ENCODE data around the gene EDIL3.
A peak's percentile ranks its signal among the peaks of the same experiment; 100 is the strongest.

EDIL3 gene

GRCh38 chr5:84292000-84292642 is 92.6 kb downstream of the EDIL3 start:
- DNase-seq = no peak
- Histone ChIP-seq H2BK120ac (ENCODE audit: low read depth, low read length) (no peak overlapping the region), H2BK5ac (ENCODE audit: low read length) (no peak overlapping the region), H2BK15ac (replicated peaks; ENCODE audit: low read depth) (no peak overlapping the region), H3K36me3 (ENCODE audit: control insufficient read depth, insufficient read depth, low read length) (no peaks in the 10 kb centered on the region), H3K56ac (ENCODE audit: low read length) (no peak overlapping the region), H3K79me2 (ENCODE audit: control insufficient read depth, insufficient read depth, low read length) (no peaks in the 10 kb centered on the region), H3K27ac (ENCODE audit: low read depth, low read length) (no peak overlapping the region), H3K9ac (ENCODE audit: low read length) (no peak overlapping the region), H3K27me3 (ENCODE audit: insufficient read depth, low read length, poor library complexity) (no peaks in the 10 kb centered on the region), H4K8ac (ENCODE audit: low read depth, low read length) (no peak overlapping the region), H3K18ac (ENCODE audit: low read length) (no peak overlapping the region), H2AK5ac (ENCODE audit: low read length) (no peak overlapping the region), H3K79me1 (ENCODE audit: low read length) (no peaks in the 10 kb centered on the region), H3K4ac (ENCODE audit: low read depth, low read length) (no peak overlapping the region), H3K23ac (ENCODE audit: low read length) (no peak overlapping the region), H4K5ac (ENCODE audit: low read length) (no peak overlapping the region), H3K4me2 (ENCODE audit: low read length) (no peak overlapping the region), H3K4me1 (ENCODE audit: control insufficient read depth, low read depth, low read length) (no peaks in the 10 kb centered on the region), H3K4me3 (ENCODE audit: low read length) (no peak overlapping the region)
- WGBS (ENCODE audit: extremely low coverage, insufficient coverage, low lambda C conversion rate) = no CpG with 5 or more reads among the region's 1 CpG

GRCh38 chr5:84290673-84291072 is 94.0 kb downstream of the EDIL3 start:
- Histone ChIP-seq H3K56ac (ENCODE audit: low read length) (no peak overlapping the region), H3K9ac (ENCODE audit: low read length) (no peak overlapping the region), H4K8ac (ENCODE audit: low read depth, low read length) (no peak overlapping the region), H3K27me3 (ENCODE audit: insufficient read depth, low read length, poor library complexity) (no peaks in the 10 kb centered on the region), H3K79me2 (ENCODE audit: control insufficient read depth, insufficient read depth, low read length) (no peaks in the 10 kb centered on the region), H2AK5ac (ENCODE audit: low read length) (no peak overlapping the region), H2BK15ac (replicated peaks; ENCODE audit: low read depth) (no peak overlapping the region), H3K4me2 (ENCODE audit: low read length) (no peak overlapping the region), H2BK5ac (ENCODE audit: low read length) (no peak overlapping the region), H3K36me3 (ENCODE audit: control insufficient read depth, insufficient read depth, low read length) (no peaks in the 10 kb centered on the region), H3K4ac (ENCODE audit: low read depth, low read length) (no peak overlapping the region), H2BK120ac (ENCODE audit: low read depth, low read length) (no peak overlapping the region), H3K79me1 (ENCODE audit: low read length) (no peaks in the 10 kb centered on the region), H3K4me3 (ENCODE audit: low read length) (no peak overlapping the region), H4K5ac (ENCODE audit: low read length) (no peak overlapping the region), H3K18ac (ENCODE audit: low read length) (no peak overlapping the region), H3K4me1 (ENCODE audit: control insufficient read depth, low read depth, low read length) (no peaks in the 10 kb centered on the region), H3K23ac (ENCODE audit: low read length) (no peak overlapping the region), H3K27ac (ENCODE audit: low read depth, low read length) (no peak overlapping the region)
- DNase-seq = no peak
- WGBS (ENCODE audit: extremely low coverage, insufficient coverage, low lambda C conversion rate) = no CpG with 5 or more reads among the region's 2 CpGs

GRCh38 chr5:84290161-84290560 is 94.5 kb downstream of the EDIL3 start:
- Histone ChIP-seq H2BK15ac (replicated peaks; ENCODE audit: low read depth) (no peak overlapping the region), H2AK5ac (ENCODE audit: low read length) (no peak overlapping the region), H3K4ac (ENCODE audit: low read depth, low read length) (no peak overlapping the region), H3K56ac (ENCODE audit: low read length) (no peak overlapping the region), H3K9ac (ENCODE audit: low read length) (no peak overlapping the region), H3K23ac (ENCODE audit: low read length) (no peak overlapping the region), H3K79me2 (ENCODE audit: control insufficient read depth, insufficient read depth, low read length) (no peaks in the 10 kb centered on the region), H4K8ac (ENCODE audit: low read depth, low read length) (no peak overlapping the region), H3K27ac (ENCODE audit: low read depth, low read length) (no peak overlapping the region), H2BK120ac (ENCODE audit: low read depth, low read length) (no peak overlapping the region), H3K27me3 (ENCODE audit: insufficient read depth, low read length, poor library complexity) (no peaks in the 10 kb centered on the region), H3K4me2 (ENCODE audit: low read length) (no peak overlapping the region), H3K18ac (ENCODE audit: low read length) (no peak overlapping the region), H3K36me3 (ENCODE audit: control insufficient read depth, insufficient read depth, low read length) (no peaks in the 10 kb centered on the region), H3K79me1 (ENCODE audit: low read length) (no peaks in the 10 kb centered on the region), H4K5ac (ENCODE audit: low read length) (no peak overlapping the region), H3K4me3 (ENCODE audit: low read length) (no peak overlapping the region), H2BK5ac (ENCODE audit: low read length) (no peak overlapping the region), H3K4me1 (ENCODE audit: control insufficient read depth, low read depth, low read length) (no peaks in the 10 kb centered on the region)
- no peak for DNase-seq
- no CpG with 5 or more reads among the region's 4 CpGs for WGBS (ENCODE audit: extremely low coverage, insufficient coverage, low lambda C conversion rate)

GRCh38 chr5:84287951-84288350 is 96.7 kb downstream of the EDIL3 start:
- H3K36me3 ChIP-seq (ENCODE audit: control insufficient read depth, insufficient read depth, low read length) = no peaks in the 10 kb centered on the region
- no peak overlapping the region for H3K27ac ChIP-seq (ENCODE audit: low read depth, low read length)
- no peak overlapping the region for H3K9ac ChIP-seq (ENCODE audit: low read length)
- H4K5ac ChIP-seq (ENCODE audit: low read length) = no peak overlapping the region
- no peak overlapping the region for H2BK15ac ChIP-seq (replicated peaks; ENCODE audit: low read depth)
- H3K79me2 ChIP-seq (ENCODE audit: control insufficient read depth, insufficient read depth, low read length) = no peaks in the 10 kb centered on the region
- H3K4me1 ChIP-seq (ENCODE audit: control insufficient read depth, low read depth, low read length) = no peaks in the 10 kb centered on the region
- H3K18ac ChIP-seq (ENCODE audit: low read length) = peak overlapping the region; percentile 75
- H3K79me1 ChIP-seq (ENCODE audit: low read length) = no peaks in the 10 kb centered on the region
- H3K4me2 ChIP-seq (ENCODE audit: low read length) = no peak overlapping the region
- H3K56ac ChIP-seq (ENCODE audit: low read length) = no peak overlapping the region
- H2BK5ac ChIP-seq (ENCODE audit: low read length) = no peak overlapping the region
- no CpG with 5 or more reads among the region's 4 CpGs for WGBS (ENCODE audit: extremely low coverage, insufficient coverage, low lambda C conversion rate)
- no peak overlapping the region for H3K23ac ChIP-seq (ENCODE audit: low read length)
- H3K27me3 ChIP-seq (ENCODE audit: insufficient read depth, low read length, poor library complexity) = no peaks in the 10 kb centered on the region
- no peak overlapping the region for H3K4me3 ChIP-seq (ENCODE audit: low read length)
- peak; percentile 55 for DNase-seq
- H4K8ac ChIP-seq (ENCODE audit: low read depth, low read length) = no peak overlapping the region
- no peak overlapping the region for H3K4ac ChIP-seq (ENCODE audit: low read depth, low read length)
- no peak overlapping the region for H2BK120ac ChIP-seq (ENCODE audit: low read depth, low read length)
- no peak overlapping the region for H2AK5ac ChIP-seq (ENCODE audit: low read length)

GRCh38 chr5:84286662-84287061 is 98.0 kb downstream of the EDIL3 start:
- Histone ChIP-seq H3K4me3 (ENCODE audit: low read length) (no peak overlapping the region), H2BK15ac (replicated peaks; ENCODE audit: low read depth) (no peak overlapping the region), H3K79me1 (ENCODE audit: low read length) (no peaks in the 10 kb centered on the region), H3K4me1 (ENCODE audit: control insufficient read depth, low read depth, low read length) (no peaks in the 10 kb centered on the region), H2BK120ac (ENCODE audit: low read depth, low read length) (no peak overlapping the region), H3K79me2 (ENCODE audit: control insufficient read depth, insufficient read depth, low read length) (no peaks in the 10 kb centered on the region), H4K8ac (ENCODE audit: low read depth, low read length) (no peak overlapping the region), H3K4ac (ENCODE audit: low read depth, low read length) (no peak overlapping the region), H3K27ac (ENCODE audit: low read depth, low read length) (no peak overlapping the region), H2AK5ac (ENCODE audit: low read length) (no peak overlapping the region), H3K56ac (ENCODE audit: low read length) (no peak overlapping the region), H3K4me2 (ENCODE audit: low read length) (no peak overlapping the region), H3K36me3 (ENCODE audit: control insufficient read depth, insufficient read depth, low read length) (no peaks in the 10 kb centered on the region), H3K23ac (ENCODE audit: low read length) (no peak overlapping the region), H3K18ac (ENCODE audit: low read length) (no peak overlapping the region), H3K9ac (ENCODE audit: low read length) (no peak overlapping the region), H2BK5ac (ENCODE audit: low read length) (no peak overlapping the region), H3K27me3 (ENCODE audit: insufficient read depth, low read length, poor library complexity) (no peaks in the 10 kb centered on the region), H4K5ac (ENCODE audit: low read length) (no peak overlapping the region)
- no peak for DNase-seq

Measured in mesendoderm (in vitro differentiated cells).